H1 (cell line): ENCODE measurements around the gene CAPG. TPM values are rescaled to one million over a fixed set of nuclear protein-coding genes. Genes with fewer than 3 reads are reported as not detected.

ENCODE experiments used
- CREB1 ChIP-seq: IDR thresholded peaks from 2 replicates; pipeline ENCODE4 v1.6.1; 2012; ENCODE audit warnings: inconsistent platforms
- NRF1 ChIP-seq: IDR thresholded peaks from 2 replicates; pipeline ENCODE4 v1.6.1; 2011; ENCODE audit warnings: mild to moderate bottlenecking, low read depth, low read length, improper control_type of control experiment
- POLR2A ChIP-seq, 2 experiments: IDR thresholded peaks; 1 replicate in 1 of 2; 2 replicates in 1 of 2; pipeline ENCODE4 v1.6.1; 2011; ENCODE audit warnings: low read depth in 2 of 2, low read length in 2 of 2, mild to moderate bottlenecking in 2 of 2; ENCODE audit errors: control extremely low read depth in 1 of 2
- polyA plus RNA-seq, 7 experiments: library from polyadenylated mRNA; depleted of rRNA in 3 of 7; stranded (reverse) in 5 of 7; unstranded in 2 of 7; fragments of >200 nt in 5 of 7; fragments of 200-250 nt in 2 of 7; gene quantifications; 1 replicate in 5 of 7; 2 replicates in 1 of 7; 4 replicates in 1 of 7; pipeline versions ENCODE4 v1.2.1 to v1.2.3, GENCODE V29; 2011 to 2013; ENCODE audit warnings: missing spikeins in 2 of 7, mixed read lengths in 2 of 7
- total RNA-seq: library from RNA; stranded (reverse); fragmentation: NEBNext Ultra II Directional; extraction: Animal tissue kit (Norgen Biotek cat#: 25700); gene quantifications from 2 replicates; pipeline ENCODE4 v1.2.1, GENCODE V29; 2021
- TF ChIP-seq, protein P1 (sequence below): IDR thresholded peaks from 2 replicates; pipeline ENCODE4 v1.6.1; 2012; ENCODE audit warnings: low read length, inconsistent platforms

The CAPG gene
- total and polyA plus RNA-seq, 2 of the 8 experiments (the other 6 are each of a cell fraction or from before 2014, with no cell fraction given) = 80.5 to 89.0 TPM

DNA sequence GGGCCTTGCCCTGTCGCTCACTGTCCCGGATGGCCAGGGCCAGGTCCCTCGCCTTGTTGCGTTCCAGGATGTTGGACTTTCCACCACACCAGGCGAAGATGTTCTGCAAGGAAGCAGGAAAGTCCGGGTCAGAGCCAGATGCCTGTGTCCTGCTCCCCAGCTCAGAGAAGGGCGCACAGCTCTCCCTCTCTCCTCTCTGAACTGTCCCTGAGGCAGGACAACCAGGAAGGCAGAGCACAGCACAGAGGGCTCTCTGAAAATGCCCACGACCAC is 11.0 kb downstream of the CAPG start (continued):
- TF ChIP-seq, protein P1, sequence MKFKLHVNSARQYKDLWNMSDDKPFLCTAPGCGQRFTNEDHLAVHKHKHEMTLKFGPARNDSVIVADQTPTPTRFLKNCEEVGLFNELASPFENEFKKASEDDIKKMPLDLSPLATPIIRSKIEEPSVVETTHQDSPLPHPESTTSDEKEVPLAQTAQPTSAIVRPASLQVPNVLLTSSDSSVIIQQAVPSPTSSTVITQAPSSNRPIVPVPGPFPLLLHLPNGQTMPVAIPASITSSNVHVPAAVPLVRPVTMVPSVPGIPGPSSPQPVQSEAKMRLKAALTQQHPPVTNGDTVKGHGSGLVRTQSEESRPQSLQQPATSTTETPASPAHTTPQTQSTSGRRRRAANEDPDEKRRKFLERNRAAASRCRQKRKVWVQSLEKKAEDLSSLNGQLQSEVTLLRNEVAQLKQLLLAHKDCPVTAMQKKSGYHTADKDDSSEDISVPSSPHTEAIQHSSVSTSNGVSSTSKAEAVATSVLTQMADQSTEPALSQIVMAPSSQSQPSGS = no peak
- TF ChIP-seq POLR2A (IDR thresholded peaks at IDR 0.05; ENCODE audit: control extremely low read depth in 1 of 2, low read depth in 2 of 2, low read length in 2 of 2) (no peak), CREB1 (no peak), NRF1 (no peak)
